Measurements from ENCODE around the gene RGL3.
"Not testable (repeated sequence)": the region's sequence is repeated elsewhere in the genome, so short reads cannot be mapped to it uniquely, and the experiment has no call there.

The RGL3 gene

DNA sequence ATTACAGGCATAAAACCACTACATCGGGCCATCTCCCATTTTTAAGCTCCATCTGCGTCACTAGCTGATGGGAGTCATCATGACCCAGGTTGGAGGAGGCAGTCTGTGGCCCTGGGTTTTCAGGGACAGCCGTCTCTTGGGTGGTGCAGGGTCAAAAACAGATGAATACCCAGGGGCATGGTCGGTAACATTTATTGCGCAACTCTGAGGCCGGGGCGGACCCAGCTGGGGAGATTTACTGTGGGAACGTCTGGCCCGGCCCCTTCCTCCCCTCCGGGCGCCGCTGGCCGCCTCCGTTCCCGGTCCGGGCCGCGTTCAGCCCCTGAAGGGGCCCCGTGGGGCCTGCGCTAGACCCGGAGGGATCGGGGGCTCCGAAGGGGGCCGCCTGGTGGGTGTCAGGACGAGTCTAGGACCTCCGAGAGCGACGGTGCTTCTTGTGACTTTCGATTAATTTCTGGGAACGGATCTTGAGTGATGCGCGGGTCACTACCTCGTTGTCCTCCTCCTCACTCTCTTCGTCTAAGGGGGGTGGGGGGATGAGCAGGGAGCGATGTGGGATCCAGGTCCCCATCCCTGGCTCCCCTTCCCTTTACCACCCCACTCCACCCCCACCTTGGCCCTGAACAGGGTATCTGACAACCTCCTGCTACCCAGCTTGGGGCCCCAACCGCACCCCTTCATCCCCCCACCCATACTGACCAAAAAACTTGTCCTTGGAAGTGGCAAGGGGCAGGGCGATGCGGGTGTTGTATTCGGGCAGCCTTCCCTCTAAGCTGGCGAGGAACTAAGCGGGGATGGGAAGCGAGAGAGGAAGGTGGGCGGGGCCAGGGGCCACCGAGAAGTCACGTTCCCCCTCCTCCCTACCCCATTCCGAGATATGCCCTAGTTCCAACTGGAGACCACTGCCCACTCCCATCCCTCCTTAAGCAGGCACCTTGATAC is 1.6 kb upstream of the RGL3 start:
- DNase-seq (ENCODE audit: low spot score), result no peak

DNA sequence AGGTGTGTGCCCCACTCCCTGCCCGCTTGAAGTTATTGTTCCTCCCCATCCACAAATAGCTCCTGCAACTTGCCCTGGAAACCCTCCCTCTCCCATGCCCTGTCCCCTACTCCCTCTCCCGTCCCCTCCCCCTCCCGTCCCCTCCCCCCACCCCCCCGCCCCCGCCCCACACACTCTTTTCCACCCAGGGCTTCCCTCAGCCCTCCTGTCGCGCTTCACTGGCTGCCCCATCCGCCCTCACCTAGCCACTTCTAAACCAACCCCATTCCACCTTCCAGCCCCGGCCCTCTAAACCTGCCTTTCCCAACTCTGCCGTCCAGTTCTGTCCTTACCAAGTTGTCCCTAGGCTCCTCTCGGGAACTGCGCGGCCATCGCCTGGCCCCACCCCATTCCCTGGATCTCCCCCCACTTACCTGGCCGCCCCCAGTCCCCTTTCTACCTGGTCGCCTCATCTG is 993 bp downstream of the RGL3 start:
- no peak for DNase-seq (ENCODE audit: low spot score)

DNA sequence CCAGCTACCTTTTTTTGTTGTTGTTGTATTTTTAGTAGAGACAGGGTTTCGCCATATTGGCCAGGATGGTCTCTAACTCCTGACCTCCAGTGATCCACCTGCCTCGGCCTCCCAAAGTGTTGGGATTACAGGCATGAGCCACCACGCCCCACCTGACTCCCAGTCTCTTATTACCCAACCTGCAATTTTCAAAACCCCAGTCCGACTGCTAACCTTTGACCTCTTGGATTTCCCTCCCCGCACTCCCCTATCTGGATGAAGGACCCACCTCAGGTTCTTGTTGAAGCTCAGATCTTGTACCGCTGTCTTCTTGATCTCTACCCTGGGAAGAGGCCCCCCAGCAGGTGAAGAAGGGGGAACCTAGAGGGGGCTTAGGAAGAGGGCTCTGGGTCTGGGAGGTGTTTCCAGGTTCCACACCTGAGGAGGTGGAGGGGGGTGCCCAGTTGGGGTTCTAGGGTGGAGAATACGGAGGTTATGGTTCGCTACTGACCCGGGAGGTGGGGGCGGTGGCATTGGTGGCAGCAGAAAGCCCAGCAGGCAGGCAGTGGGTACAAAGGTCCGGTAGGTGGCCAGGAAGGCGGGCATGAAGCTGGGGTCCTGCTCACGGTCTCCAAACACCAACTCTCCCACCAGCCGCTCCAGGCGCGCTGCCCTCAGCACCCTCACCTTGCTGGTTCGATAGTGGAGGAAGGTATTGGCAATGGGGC is 2.6 kb downstream of the RGL3 start:
- DNase-seq (ENCODE audit: low spot score), result no peak

DNA sequence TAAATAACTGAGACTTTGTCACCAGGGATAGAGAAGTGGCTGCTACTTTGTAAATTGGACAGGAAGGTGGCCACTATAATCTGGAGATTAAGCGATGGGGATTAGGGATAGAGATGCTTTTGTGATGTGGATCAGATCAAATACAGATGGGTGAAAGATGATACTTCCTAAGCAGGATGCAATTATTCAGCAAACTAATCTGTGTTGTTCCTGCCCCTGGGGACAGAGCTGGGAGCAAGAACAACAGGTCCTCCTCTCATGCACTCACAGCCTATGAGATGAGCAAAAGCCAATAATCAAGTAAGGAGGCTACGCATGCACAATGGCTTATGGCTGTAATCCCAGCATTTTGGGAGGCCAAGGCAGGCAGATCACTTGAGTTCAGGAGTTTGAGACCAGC is 4.6 kb downstream of the RGL3 start:
- no peak for DNase-seq (ENCODE audit: low spot score)

DNA sequence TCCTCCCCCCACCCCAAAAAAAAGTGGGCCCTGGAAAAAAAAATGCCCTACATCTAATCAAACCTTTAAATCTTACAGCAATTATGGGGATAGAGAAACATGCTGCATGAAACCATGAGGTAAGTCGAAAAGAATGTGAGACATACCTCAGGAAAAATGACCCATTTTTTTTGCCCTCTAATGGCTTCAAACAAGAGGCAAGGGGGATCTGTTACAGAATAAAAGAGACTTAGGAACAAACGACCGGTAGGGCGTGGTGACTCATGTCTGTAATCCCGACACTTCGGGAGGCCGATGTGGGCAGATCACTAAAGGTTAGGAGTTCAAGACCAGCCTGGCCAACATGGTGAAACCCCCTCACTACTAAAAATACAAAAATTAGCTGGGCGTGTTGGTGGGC is 8.4 kb downstream of the RGL3 start:
- no peak for DNase-seq (ENCODE audit: low spot score)

DNA sequence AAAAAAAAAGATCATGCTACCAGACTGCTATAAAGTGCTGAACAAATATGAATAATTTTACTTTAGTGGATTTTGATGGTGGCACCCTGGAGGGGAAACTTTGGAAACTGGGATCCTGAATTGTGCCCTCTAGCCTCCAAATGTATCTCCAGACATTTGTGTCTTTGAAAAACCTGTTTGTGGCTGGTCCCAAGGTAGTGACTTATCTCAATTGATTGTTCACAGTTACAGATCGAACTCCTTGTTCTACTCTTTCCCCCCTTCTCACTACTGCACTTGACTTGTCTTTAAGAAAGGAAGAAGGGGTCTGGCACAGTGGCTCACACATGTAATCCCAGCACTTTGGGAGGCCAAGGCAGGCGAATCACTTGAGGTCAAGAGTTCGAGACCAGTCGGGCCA is 10.5 kb downstream of the RGL3 start:
- no peak for DNase-seq (ENCODE audit: low spot score)

DNA sequence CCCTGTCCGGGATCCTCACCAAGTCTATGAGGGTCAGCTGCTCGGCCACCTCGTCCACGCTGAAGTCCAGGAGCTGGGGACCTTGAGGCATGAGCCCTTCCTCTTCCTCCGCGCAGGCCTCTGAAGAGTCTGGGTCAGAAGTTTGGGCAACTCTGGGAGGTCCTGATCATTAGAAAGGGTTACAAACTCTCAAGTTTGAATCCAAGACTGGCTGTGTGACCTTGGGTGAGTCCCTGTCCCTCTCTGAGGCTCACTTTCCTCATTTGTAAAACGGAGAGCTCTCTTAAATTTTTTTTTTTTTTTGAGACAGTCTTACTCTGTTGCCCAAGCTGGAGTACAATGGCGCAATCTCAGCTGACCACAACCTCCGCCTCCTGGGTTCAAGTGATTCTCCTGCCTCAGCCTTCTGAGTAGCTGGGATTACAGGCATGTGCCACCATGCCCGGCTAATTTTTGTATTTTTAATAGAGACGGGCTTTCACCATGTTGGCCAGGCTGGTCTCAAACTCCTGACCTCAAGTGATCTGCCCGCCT is 12.3 kb downstream of the RGL3 start:
- DNase-seq (ENCODE audit: low spot score), result not testable (repeated sequence)

DNA sequence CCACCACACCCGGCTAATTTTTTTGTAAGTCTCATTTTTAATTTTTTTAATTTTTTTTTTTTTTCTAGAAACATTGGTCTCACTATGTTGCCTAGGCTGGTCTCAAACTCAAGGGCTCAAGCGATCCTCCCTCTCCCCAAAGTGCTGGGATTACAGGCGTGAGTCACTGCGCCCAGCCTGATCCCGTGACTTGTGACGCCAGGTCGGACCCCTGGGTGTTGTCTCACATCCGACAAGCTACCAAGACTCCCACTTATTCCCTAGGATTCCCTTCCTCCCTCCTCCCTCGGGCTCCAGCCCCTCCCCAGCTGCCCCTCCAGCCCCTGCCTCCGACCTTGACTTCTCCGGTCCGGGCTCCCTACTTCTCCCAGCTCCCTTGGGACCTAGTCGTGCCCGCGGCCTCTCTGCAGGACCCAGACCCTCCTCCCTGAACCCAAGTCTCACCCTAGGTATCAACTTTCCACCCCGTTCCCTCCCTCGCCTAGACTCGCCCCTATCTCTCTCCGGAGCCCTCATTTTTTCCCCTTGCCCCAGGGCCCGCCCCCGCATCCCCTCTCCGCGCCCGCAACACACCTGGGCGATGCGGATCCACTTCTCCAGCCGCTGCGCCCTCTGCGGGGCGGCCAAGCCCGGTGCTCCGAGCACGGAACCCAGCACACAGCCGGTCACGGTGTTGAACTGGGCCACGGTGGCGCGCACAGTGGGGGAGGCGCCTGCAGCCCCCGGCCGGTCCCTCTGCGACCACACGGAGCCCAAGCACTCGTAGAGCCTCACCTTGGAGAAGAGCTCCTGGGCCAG is 13.1 kb downstream of the RGL3 start:
- DNase-seq (ENCODE audit: low spot score), result no peak

DNA sequence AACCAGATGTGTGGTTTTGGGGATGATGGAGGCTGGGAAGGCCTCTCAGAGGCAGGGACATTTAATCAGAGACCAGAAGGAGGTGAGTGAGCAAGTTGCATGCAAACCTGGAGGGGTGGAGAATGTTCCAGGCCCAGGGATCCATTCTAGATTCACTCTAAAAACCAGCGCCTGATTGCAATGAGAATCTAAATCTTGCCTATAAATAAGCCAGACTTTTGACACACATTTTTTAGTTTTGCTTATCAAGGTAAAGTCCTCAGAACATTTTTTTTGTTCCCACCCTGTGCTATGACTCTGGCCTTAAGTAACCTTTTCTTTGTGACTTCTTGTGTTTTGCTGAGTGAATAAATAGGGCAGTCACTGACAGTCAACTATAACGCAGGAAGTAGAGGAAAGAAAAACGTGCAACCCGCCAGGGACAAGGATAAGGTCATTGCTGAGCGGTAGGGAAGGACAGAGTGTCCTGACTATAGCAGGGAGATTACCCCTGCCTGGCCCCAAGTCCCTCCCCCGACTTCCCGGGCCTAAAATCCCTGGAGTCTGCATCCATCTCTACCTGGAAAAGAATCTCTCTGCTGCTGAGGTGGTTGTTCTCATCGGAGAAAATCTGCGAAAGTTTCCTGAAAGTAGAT is 14.4 kb downstream of the RGL3 start:
- DNase-seq (ENCODE audit: low spot score), result no peak

DNA sequence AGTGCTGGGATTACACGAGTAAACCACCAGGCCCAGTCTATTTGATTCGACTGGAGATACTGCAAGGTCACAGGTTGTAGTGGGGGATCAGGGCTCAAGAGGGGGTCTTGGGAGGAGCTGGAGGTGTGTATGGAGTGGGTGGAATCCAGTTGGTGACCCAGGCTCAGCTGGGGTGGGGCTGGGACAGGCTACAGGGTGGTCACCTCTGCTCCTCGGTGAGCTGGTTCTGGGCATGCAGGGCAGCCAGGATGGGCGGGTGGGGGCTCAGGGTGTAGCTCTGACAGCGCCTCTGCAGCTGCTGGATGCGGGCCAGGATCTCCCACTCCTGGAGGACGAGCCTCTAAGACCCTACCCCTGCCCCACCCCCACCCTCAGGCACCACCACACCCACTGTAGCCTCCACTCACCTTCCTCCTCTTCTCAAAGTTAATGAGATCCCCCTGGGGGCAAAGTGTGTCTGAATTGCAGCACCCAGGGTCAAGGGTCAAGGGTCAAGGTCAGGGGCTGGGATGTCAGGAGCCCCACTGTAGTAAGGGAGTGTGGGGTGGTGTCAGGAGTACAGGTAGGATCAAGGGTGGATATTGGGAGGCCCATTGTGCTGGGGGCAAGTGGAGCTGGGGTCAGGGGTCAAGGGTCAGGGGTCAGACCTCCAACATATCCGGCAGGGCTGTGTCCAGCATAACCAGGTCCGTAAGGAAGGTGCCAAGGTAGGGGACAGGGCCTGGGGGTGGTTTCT is 17.1 kb downstream of the RGL3 start:
- DNase-seq (ENCODE audit: low spot score), result no peak

DNA sequence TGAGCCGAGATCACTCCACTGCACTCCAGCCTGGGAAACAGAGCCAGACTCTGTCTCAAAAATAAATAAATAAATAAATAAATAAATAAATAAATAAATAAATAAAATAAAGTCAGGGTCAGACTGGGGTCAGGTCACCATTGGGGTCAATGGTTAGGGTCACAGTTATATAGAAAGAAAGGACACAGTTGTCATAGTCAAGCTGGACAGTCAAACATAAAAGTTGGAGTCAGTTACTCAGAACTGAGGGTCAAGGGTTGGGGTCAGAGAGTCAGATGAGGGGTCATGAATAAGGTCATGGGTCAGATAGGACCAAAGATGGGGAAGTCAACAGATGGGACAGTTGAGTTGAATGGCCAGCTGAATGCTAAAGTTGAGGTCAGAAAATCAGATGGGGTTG is 18.3 kb downstream of the RGL3 start:
- DNase-seq (ENCODE audit: low spot score), result no peak

DNA sequence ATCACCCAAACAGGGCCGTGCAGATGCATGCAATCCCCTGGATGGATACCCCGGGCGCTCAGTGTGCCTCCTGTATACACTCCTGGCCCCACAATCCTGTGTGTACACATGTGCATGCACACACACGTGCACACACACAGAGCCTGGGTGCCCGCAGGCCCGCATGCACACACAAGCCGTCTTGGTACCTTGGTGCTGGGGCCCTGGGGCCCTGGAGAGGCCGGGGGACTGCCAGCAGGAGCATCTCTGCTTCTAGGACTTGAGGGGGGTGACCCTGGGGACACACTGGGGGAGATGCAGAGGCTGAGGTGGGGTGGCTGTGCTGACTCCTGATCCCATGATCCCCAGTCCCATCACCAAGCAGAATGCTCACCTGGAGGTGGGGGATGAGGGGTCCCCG is 19.4 kb downstream of the RGL3 start:
- no peak for DNase-seq (ENCODE audit: low spot score)

DNA sequence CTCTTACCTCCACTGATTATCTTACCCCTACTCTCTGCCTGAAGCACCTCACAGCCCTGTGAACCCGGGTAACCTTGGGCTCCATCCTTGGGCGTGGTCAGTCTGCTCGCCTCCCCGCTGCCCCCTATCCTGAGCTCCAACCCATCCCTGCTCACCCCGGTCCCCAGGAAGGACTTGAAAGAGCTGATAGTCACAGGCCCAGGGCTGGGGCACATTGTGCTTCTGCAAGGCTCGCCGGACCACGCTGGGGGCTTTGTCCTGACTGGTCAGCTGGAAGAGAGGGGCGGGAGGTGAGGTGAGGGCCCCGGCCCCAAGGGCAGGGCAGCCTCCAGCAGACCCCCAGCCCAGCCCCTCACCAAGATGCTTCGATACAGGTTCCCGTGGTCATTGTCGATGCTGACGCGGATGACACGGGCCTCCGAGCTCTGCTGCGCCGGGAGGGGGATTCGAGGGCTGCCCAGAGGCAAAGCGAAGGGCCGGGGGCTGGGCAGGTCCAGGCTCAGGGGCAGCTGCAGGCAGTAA is 22.0 kb downstream of the RGL3 start:
- no peak for DNase-seq (ENCODE audit: low spot score)

DNA sequence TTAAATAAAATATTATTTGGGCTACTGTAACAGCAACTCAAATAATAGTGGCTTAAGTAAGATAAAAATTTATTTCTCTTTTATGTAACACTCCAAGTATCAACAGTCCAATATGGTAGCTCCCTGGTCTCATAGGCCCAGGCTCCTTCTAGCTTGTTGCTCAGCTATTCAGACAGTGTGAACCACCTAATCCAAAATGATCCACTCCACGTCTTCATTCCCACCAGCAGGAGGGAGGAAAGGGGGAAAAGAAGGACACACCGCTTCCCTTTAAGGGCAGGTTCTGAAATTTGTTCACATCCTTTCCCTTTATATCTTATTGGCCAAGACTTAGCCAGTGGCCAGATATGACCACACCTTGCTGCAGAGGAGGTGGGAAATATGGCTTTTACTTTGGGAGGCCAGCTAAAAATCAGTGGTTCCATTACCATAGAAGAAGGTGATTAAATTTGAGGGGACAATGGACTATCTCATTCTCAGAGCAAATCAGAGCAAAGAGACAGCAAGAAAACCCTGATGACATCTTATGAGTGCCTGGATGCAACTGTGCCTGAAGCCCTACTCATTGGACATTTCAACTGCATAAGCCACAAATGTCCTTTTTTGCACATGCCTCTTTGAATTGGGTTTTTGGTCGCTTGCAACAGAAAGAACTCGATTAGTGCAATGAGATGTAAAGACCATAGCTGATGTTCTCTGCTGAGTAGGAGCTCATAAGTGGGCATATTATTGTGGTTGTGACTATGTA is 28.0 kb downstream of the RGL3 start:
- DNase-seq (ENCODE audit: low spot score), result no peak

DNA sequence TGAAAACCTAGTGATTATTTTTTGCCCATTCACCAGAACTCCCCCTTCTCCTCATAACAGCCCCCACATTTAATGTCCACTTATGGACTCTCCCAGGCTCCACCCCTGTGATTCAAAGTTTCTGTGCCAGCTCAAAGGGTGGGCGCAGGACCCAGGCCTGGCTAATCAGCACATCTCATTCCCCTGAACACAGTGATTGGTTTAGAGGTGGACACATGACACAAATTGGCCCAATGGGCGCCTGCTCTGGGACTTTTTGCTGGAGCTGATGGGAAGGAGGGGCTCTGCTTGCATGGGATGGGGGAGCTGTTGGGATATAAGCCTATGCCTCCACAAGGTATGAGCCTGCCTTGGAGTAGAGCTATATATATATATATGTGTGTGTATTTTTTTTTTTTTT is 28.8 kb downstream of the RGL3 start:
- no peak for DNase-seq (ENCODE audit: low spot score)

DNA sequence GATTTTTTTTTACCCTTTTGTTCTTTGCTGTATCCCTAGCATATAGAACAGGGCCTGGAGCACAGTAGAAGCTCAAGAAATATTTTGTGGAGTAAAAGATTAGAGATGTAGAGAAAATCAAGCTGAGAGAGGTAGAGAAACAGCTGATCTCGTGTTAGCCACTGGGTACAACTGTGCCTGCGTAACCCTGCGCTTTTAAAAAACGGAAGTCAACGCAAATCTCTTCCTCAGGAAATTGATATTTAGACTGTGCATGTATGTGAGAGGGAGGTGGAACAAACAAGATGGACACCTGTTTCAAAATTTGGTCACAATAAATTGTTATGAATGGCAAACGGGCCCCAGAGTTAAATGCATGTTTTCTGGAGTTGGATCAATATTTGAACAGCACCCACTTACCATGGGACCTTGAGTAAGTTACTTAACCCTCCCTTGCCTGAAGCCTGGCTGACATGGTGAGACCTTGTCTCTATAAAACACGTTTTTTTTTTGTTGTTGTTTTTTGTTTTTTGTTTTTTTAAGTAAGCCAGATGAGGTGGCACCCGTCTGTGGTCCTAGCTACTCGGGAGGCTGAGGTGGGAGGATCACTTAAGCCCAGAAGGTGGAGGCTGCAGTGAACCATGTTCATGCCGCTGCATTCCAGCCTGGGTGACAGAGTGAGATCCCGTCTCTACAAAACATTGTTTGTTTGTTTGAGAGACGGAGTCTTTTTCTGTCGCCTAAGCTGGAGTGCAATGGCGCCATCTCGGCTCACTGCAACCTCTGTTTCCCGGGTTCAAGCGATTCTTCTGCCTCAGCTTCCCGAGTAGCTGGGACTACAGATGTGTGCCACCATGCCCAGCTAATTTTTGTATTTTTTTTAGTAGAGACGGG is 31.7 kb downstream of the RGL3 start:
- no peak for DNase-seq (ENCODE audit: low spot score)

DNA sequence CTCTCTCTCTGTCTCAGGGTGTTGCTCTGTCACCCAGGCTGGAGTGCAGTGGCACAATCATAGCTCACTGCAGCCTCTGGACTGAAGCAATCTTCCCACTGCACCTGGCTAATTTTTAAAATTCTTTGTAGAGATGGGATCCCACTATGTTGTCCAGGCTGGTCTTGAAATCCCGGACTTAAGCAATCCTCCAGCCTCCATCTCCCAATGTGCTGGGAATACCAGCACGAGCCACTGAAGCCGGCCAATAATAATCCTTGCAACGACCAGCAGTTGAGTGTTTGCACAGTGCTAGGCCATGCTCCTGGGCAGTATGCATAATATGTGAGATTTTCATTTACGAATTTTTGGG is 34.4 kb downstream of the RGL3 start:
- no peak for DNase-seq (ENCODE audit: low spot score)

DNA sequence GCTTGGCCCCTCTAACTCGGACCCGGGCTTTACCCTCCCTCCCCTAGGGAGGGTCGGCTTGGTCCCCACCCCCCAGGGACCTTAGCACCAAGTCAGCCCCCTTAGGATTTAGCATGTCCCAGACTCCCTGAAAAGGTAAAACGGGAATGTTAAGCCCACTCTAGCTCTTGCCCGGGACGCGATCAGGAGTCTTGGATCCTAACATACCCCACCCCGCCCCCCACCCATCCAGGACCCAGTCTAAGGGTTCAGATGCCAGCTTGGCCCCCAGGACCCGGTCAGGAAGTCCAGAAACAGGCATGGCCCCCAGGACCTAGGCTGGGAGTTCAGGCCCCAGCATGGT is 35.4 kb downstream of the RGL3 start:
- no peak for DNase-seq (ENCODE audit: low spot score)
